Measurements from ENCODE around the gene QSOX2. TPM values are rescaled to one million over a fixed set of nuclear protein-coding genes. Genes with fewer than 3 reads are reported as not detected.

The QSOX2 gene
- total RNA-seq, 1 experiment from 2014 or later: 40.0 TPM

DNA sequence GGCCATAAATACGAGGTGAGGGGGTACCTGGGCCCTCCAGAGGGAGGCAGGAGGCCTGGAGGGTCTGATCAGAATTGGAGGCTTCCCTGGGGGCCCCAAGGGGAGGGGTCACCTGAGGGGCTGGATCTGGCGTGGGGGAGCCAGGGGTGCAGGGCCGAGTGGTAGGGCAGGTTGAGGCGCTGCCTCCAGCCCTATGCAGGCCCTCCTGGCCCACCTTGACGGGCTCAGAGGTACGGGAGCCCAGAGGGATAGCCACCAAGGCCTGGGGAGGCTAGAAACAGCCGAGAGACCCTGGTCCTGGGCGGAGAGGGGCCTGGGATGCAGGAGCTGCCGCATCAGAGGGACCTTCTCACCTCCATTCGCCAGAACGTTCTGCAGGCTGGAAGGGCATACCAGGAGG is 65.0 kb downstream of the QSOX2 start:
- no peak for DNase-seq (ENCODE audit: low read depth, low spot score)
- BruUV-seq (replicated peaks): no TSS peak
- CTCF ChIA-PET: no interaction called here
- in situ Hi-C loops (cut with HindIII; ENCODE audit: low pct_unique_long_range_greater_than_20kb, low sequenced_read_pairs): no loop called here
- no peaks in the 10 kb centered on the region for H3K9me3 ChIP-seq (ENCODE audit: control insufficient read depth, insufficient read depth, low read depth, low read length)
- H3K27me3 ChIP-seq (ENCODE audit: control insufficient read depth, insufficient read depth, low read length): no peaks in the 10 kb centered on the region
- H3K4me3 ChIP-seq (ENCODE audit: low read depth in 2 of 2, low read length in 2 of 2): no peak overlapping the region
- no peaks in the 10 kb centered on the region for H3K36me3 ChIP-seq (ENCODE audit: control insufficient read depth, insufficient read depth, low read length)
- TF ChIP-seq, protein P1, sequence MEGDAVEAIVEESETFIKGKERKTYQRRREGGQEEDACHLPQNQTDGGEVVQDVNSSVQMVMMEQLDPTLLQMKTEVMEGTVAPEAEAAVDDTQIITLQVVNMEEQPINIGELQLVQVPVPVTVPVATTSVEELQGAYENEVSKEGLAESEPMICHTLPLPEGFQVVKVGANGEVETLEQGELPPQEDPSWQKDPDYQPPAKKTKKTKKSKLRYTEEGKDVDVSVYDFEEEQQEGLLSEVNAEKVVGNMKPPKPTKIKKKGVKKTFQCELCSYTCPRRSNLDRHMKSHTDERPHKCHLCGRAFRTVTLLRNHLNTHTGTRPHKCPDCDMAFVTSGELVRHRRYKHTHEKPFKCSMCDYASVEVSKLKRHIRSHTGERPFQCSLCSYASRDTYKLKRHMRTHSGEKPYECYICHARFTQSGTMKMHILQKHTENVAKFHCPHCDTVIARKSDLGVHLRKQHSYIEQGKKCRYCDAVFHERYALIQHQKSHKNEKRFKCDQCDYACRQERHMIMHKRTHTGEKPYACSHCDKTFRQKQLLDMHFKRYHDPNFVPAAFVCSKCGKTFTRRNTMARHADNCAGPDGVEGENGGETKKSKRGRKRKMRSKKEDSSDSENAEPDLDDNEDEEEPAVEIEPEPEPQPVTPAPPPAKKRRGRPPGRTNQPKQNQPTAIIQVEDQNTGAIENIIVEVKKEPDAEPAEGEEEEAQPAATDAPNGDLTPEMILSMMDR (IDR thresholded peaks at IDR 0.05): no peak
- TF ChIP-seq POLR2AphosphoS5 (IDR thresholded peaks at IDR 0.05; ENCODE audit: low read depth, low read length) (no peak), TCF7L2 (IDR thresholded peaks at IDR 0.05; ENCODE audit: low read depth, low read length) (no peak), SIN3A (IDR thresholded peaks at IDR 0.05; ENCODE audit: borderline replicate concordance, insufficient read depth, low read depth, low read length) (no peak)
- TF ChIP-seq, protein P2, sequence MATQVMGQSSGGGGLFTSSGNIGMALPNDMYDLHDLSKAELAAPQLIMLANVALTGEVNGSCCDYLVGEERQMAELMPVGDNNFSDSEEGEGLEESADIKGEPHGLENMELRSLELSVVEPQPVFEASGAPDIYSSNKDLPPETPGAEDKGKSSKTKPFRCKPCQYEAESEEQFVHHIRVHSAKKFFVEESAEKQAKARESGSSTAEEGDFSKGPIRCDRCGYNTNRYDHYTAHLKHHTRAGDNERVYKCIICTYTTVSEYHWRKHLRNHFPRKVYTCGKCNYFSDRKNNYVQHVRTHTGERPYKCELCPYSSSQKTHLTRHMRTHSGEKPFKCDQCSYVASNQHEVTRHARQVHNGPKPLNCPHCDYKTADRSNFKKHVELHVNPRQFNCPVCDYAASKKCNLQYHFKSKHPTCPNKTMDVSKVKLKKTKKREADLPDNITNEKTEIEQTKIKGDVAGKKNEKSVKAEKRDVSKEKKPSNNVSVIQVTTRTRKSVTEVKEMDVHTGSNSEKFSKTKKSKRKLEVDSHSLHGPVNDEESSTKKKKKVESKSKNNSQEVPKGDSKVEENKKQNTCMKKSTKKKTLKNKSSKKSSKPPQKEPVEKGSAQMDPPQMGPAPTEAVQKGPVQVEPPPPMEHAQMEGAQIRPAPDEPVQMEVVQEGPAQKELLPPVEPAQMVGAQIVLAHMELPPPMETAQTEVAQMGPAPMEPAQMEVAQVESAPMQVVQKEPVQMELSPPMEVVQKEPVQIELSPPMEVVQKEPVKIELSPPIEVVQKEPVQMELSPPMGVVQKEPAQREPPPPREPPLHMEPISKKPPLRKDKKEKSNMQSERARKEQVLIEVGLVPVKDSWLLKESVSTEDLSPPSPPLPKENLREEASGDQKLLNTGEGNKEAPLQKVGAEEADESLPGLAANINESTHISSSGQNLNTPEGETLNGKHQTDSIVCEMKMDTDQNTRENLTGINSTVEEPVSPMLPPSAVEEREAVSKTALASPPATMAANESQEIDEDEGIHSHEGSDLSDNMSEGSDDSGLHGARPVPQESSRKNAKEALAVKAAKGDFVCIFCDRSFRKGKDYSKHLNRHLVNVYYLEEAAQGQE (IDR thresholded peaks at IDR 0.05; ENCODE audit: insufficient read depth in 1 of 2, low read depth in 2 of 2, low read length in 1 of 2): no peak
- POLR2A ChIA-PET: no interaction called here
- intact Hi-C loops (cut with micrococcal nuclease; ENCODE audit: unreplicated experiment): no loop called here
- ATAC-seq: no peak
- no peak overlapping the region for H3K27ac ChIP-seq (ENCODE audit: low read length)
- no peaks in the 10 kb centered on the region; the same call in 1 of the 2 replicates for H3K4me1 ChIP-seq (ENCODE audit: control insufficient read depth, insufficient read depth, low read length)

DNA sequence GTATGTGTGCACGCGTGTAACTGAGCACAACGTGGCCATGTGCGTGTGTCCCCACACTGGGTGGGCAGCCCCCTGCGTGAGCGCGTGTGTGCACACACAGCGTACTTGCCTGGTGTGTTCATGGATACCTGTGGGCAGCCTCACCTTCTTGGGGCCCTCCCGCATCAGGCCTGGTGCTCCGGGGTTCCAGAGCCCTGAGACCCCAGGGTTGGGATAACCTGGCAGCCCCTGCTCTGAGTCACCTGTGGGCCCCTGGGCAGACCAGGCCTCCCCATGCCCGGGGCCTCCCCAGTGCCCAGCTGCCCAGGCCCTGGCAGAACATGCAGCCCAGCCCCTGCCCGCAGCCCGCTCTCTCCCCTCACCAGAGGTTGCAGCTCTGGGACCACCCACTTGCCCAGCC is 65.9 kb downstream of the QSOX2 start:
- in situ Hi-C loops (cut with HindIII; ENCODE audit: low pct_unique_long_range_greater_than_20kb, low sequenced_read_pairs) (no loop called here), intact Hi-C loops (cut with micrococcal nuclease; ENCODE audit: unreplicated experiment) (no loop called here)
- H3K36me3 ChIP-seq (ENCODE audit: control insufficient read depth, insufficient read depth, low read length): no peaks in the 10 kb centered on the region
- TF ChIP-seq POLR2AphosphoS5 (IDR thresholded peaks at IDR 0.05; ENCODE audit: low read depth, low read length): no peak
- TF ChIP-seq, protein P2 (IDR thresholded peaks at IDR 0.05; ENCODE audit: insufficient read depth in 1 of 2, low read depth in 2 of 2, low read length in 1 of 2): no peak
- TF ChIP-seq SIN3A (IDR thresholded peaks at IDR 0.05; ENCODE audit: borderline replicate concordance, insufficient read depth, low read depth, low read length): no peak
- TF ChIP-seq, protein P1 (IDR thresholded peaks at IDR 0.05): no peak
- no peak for TF ChIP-seq TCF7L2 (IDR thresholded peaks at IDR 0.05; ENCODE audit: low read depth, low read length)
- H3K4me1 ChIP-seq (ENCODE audit: control insufficient read depth, insufficient read depth, low read length): no peaks in the 10 kb centered on the region; the same call in 1 of the 2 replicates
- BruUV-seq (replicated peaks): no TSS peak
- DNase-seq (ENCODE audit: low read depth, low spot score): no peak
- ChIA-PET POLR2A (no interaction called here), CTCF (no interaction called here)
- H3K27me3 ChIP-seq (ENCODE audit: control insufficient read depth, insufficient read depth, low read length): no peaks in the 10 kb centered on the region
- ATAC-seq: no peak
- H3K9me3 ChIP-seq (ENCODE audit: control insufficient read depth, insufficient read depth, low read depth, low read length): no peaks in the 10 kb centered on the region
- H3K4me3 ChIP-seq (ENCODE audit: low read depth in 2 of 2, low read length in 2 of 2): no peak overlapping the region
- no peak overlapping the region for H3K27ac ChIP-seq (ENCODE audit: low read length)

All from Panc1 (cell line).